Ascending aorta (tissue), 2 donors: Measurements from ENCODE around the gene ATG5. TPM values are rescaled to one million over a fixed set of nuclear protein-coding genes. Genes with fewer than 3 reads are reported as not detected.
A peak's percentile ranks its signal among the peaks of the same experiment; 100 is the strongest.
"Not testable (repeated sequence)": the region's sequence is repeated elsewhere in the genome, so short reads cannot be mapped to it uniquely, and the experiment has no call there.

Experiments
- DNase-seq, 2 donors: peaks; one replicate each; pipeline ENCODE4 v3.0.0-alpha.2; 2019; ENCODE audit warnings: low spot score in 2 of 2
- H3K27ac ChIP-seq, 2 donors: fragments of 200-600 bp; sonication (generic); one replicate each; pipeline ENCODE4 v1.5.1; 2016 to 2017; ENCODE audit warnings: mild to moderate bottlenecking in 1 of 2
- H3K27me3 ChIP-seq: fragments of 200-600 bp; sonication (generic); one replicate; pipeline ENCODE4 v1.5.1; 2017
- H3K36me3 ChIP-seq, 2 donors: fragments of 200-600 bp; sonication (generic); one replicate each; pipeline ENCODE4 v1.5.1; 2016
- H3K4me1 ChIP-seq, 2 donors: fragments of 200-600 bp; sonication (generic); one replicate each; pipeline ENCODE4 v1.5.1; 2016 to 2017; ENCODE audit warnings: mild to moderate bottlenecking in 1 of 2
- H3K4me3 ChIP-seq, 2 donors: fragments of 200-600 bp; sonication (generic); one replicate each; pipeline ENCODE4 v1.5.1; 2016 to 2017; ENCODE audit warnings: mild to moderate bottlenecking in 1 of 2
- H3K9me3 ChIP-seq, 2 donors: fragments of 200-600 bp; sonication (generic); one replicate each; pipeline ENCODE4 v1.5.1; 2016
- CTCF ChIP-seq, 3 experiments: fragments of 200-600 bp in 2 of 3; fragments of 450-650 bp in 1 of 3; sonication (generic) in 2 of 3; IDR thresholded peaks; one replicate each; pipeline ENCODE4 v1.5.1; 2016 to 2019; ENCODE audit warnings: antibody characterized with exemption in 3 of 3, mild to moderate bottlenecking in 1 of 3, moderate library complexity in 1 of 3
- intact Hi-C: fragments of 100-400 bp; cut with DNase I; formaldehyde crosslinking; loops from one replicate; pipeline ENCODE4 v1.15.1; 2023
- total RNA-seq: library from RNA; depleted of rRNA; stranded (reverse); fragments of >200 nt; gene quantifications from one replicate; pipeline ENCODE4 v1.1.0, GENCODE V29; 2016

ATG5 gene
- total RNA-seq, 1 donor from 2014 or later = 15.1 TPM

- Histone ChIP-seq H3K36me3 (no peaks in the 10 kb centered on the region), H3K9me3 (no peaks in the 10 kb centered on the region), H3K27me3 (no peaks in the 10 kb centered on the region), H3K4me1 (no peaks in the 10 kb centered on the region), H3K4me3 (no peak overlapping the region), H3K27ac (no peak overlapping the region)
- intact Hi-C loops = no loop called here
- no peak for TF ChIP-seq CTCF (IDR thresholded peaks at IDR 0.05)
- no peak for DNase-seq
These were observed 88.3 kb downstream of the ATG5 start for GRCh38 chr6:106237286-106237685.

GRCh38 chr6:106229876-106230445, 95.6 kb downstream of the ATG5 start:
- intact Hi-C loops, DNase-seq, H3K27me3 ChIP-seq, H3K4me1 ChIP-seq, H3K4me3 ChIP-seq, H3K9me3 ChIP-seq, H3K27ac ChIP-seq, H3K36me3 ChIP-seq: not testable (repeated sequence)

- DNase-seq = no peak
- intact Hi-C loops = no loop called here
These were observed 97.7 kb downstream of the ATG5 start for GRCh38 chr6:106227612-106228507.

GRCh38 chr6:106226676-106227075, 98.9 kb downstream of the ATG5 start:
- intact Hi-C loops = no loop called here
- Histone ChIP-seq H3K27ac (no peak overlapping the region), H3K4me3 (no peak overlapping the region), H3K4me1 (no peaks in the 10 kb centered on the region), H3K9me3 (no peaks in the 10 kb centered on the region), H3K27me3 (no peaks in the 10 kb centered on the region), H3K36me3 (no peaks in the 10 kb centered on the region)
- no peak for TF ChIP-seq CTCF (IDR thresholded peaks at IDR 0.05)
- DNase-seq = no peak

More at GRCh38 chr6:106227612-106228507, 97.7 kb downstream of the ATG5 start:
- Histone ChIP-seq H3K4me3 (no peak overlapping the region), H3K27me3 (no peaks in the 10 kb centered on the region), H3K36me3 (no peaks in the 10 kb centered on the region), H3K27ac (no peak overlapping the region), H3K4me1 (no peaks in the 10 kb centered on the region), H3K9me3 (no peaks in the 10 kb centered on the region)
- no peak for TF ChIP-seq CTCF (IDR thresholded peaks at IDR 0.05)

GRCh38 chr6:106225581-106225980, 100.0 kb downstream of the ATG5 start:
- no peak for DNase-seq
- Histone ChIP-seq H3K4me1 (no peaks in the 10 kb centered on the region), H3K36me3 (no peaks in the 10 kb centered on the region), H3K27me3 (no peaks in the 10 kb centered on the region), H3K27ac (no peak overlapping the region), H3K4me3 (no peak overlapping the region), H3K9me3 (no peaks in the 10 kb centered on the region)
- TF ChIP-seq CTCF (IDR thresholded peaks at IDR 0.05) = no peak
- intact Hi-C loops = no loop called here

GRCh38 chr6:106223300-106223930, 102.1 kb downstream of the ATG5 start:
- no peaks in the 10 kb centered on the region for H3K36me3 ChIP-seq
- H3K4me3 ChIP-seq = no peak overlapping the region
- no peaks in the 10 kb centered on the region for H3K27me3 ChIP-seq
- no peak overlapping the region for H3K27ac ChIP-seq
- intact Hi-C loops = no loop called here
- DNase-seq = no peak
- H3K4me1 ChIP-seq = no peaks in the 10 kb centered on the region
- peak; percentile 26 to 49 (median 28) for TF ChIP-seq CTCF (IDR thresholded peaks at IDR 0.05)
- H3K9me3 ChIP-seq = no peaks in the 10 kb centered on the region
